Glutamatergic neuron (in vitro differentiated cells): ENCODE results near the gene SOS2. TPM values are rescaled to one million over a fixed set of nuclear protein-coding genes. Genes with fewer than 3 reads are reported as not detected.

Source experiments
- DNase-seq: peaks from one replicate; pipeline ENCODE4 v3.0.0; 2022
- H3K27ac Mint-ChIP-seq: one replicate; pipeline ENCODE4 v1.8.0; 2020; ENCODE audit warnings: mild to moderate bottlenecking, mixed read lengths, inconsistent platforms; ENCODE audit not compliant: unreplicated experiment
- H3K27me3 Mint-ChIP-seq: one replicate; pipeline ENCODE4 v1.8.0; 2020; ENCODE audit warnings: mild to moderate bottlenecking, moderate library complexity, mixed read lengths, inconsistent platforms; ENCODE audit not compliant: unreplicated experiment
- H3K36me3 Mint-ChIP-seq: one replicate; pipeline ENCODE4 v1.8.0; 2020; ENCODE audit warnings: mild to moderate bottlenecking, mixed read lengths, inconsistent platforms; ENCODE audit not compliant: unreplicated experiment
- H3K4me1 Mint-ChIP-seq: one replicate; pipeline ENCODE4 v1.8.0; 2020; ENCODE audit warnings: mild to moderate bottlenecking, low read depth, mixed read lengths, inconsistent platforms; ENCODE audit not compliant: unreplicated experiment
- H3K4me3 Mint-ChIP-seq: one replicate; pipeline ENCODE4 v1.8.0; 2020; ENCODE audit warnings: mild to moderate bottlenecking, mixed read lengths, inconsistent platforms; ENCODE audit not compliant: unreplicated experiment
- H3K9me3 Mint-ChIP-seq: one replicate; pipeline ENCODE4 v1.8.0; 2020; ENCODE audit warnings: mild to moderate bottlenecking, moderate library complexity, mixed read lengths, inconsistent platforms; ENCODE audit not compliant: unreplicated experiment
- total RNA-seq: library from RNA; stranded (reverse); fragmentation: NEBNext Ultra II Directional; extraction: Animal tissue kit (Norgen Biotek cat#: 25700); gene quantifications from one replicate; pipeline ENCODE4 v1.2.1, GENCODE V29; 2021; ENCODE audit not compliant: unreplicated experiment
- TF ChIP-seq, protein P1 (sequence below): fragments of 200-600 bp; sonication (generic); IDR thresholded peaks from one replicate; pipeline ENCODE4 v1.5.0; 2021; ENCODE audit not compliant: partially characterized antibody, unreplicated experiment

SOS2 gene
- total RNA-seq, 1 donor from 2014 or later = 50.4 TPM

DNA sequence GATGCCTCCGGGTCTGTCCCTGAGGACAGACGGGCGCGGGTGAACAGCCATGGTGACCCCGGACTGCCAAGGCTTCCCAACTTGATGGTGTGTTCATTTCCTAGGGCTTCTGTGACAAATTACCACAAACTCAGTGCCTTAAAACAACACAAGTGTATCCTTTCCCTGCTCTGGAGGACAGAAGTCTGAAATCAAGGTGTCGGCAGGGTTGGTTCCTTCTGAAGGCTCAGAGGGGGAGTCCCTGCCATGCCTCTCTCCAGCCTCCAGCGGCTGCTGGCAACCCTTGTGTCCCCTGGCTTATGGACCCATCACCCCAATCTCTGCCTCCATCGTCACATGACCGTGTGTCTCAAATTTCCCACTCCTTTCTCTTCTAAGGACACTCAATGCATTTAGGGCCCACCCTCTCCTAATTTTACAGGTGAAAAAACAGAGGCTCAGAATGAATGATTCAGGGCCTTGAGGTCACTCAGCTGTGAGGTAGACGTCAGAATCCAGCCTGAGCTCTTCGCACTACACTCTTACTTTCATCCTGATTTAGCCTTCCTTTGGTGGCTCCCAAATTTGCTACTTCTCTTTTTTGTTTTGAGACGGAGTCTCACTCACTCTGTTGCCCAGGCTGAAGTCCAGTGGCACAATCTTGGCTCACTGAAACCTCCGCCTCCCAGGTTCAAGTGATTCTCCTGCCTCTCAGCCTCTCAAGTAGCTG is 160.4 kb downstream of the SOS2 start:
- H3K27me3 Mint-ChIP-seq = peaks cover 2% of the 10 kb centered on the region
- TF ChIP-seq, protein P1, sequence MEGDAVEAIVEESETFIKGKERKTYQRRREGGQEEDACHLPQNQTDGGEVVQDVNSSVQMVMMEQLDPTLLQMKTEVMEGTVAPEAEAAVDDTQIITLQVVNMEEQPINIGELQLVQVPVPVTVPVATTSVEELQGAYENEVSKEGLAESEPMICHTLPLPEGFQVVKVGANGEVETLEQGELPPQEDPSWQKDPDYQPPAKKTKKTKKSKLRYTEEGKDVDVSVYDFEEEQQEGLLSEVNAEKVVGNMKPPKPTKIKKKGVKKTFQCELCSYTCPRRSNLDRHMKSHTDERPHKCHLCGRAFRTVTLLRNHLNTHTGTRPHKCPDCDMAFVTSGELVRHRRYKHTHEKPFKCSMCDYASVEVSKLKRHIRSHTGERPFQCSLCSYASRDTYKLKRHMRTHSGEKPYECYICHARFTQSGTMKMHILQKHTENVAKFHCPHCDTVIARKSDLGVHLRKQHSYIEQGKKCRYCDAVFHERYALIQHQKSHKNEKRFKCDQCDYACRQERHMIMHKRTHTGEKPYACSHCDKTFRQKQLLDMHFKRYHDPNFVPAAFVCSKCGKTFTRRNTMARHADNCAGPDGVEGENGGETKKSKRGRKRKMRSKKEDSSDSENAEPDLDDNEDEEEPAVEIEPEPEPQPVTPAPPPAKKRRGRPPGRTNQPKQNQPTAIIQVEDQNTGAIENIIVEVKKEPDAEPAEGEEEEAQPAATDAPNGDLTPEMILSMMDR = no peak

DNA sequence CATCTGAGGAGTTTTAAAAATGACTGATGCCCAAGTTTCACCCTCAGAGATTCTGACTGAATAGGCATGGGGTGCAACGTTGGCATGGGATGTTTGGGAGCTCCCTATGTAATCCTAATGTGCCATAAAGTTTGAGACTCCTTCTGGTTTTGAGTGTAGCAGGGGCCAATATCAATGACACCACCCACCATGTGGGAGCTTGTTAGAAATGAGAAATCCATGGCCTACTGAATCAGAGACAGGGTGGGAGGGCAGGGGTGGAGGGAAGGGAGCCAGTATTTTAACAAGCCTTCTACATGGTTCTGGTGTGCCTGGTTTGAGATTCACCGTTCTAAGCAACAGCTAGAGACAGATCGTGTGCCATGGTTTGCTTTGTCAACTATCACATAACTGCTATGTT is 161.1 kb downstream of the SOS2 start:
- TF ChIP-seq, protein P1 = no peak
- Mint-ChIP-seq H3K4me3 (no peak overlapping the region), H3K27me3 (peaks cover 3% of the 10 kb centered on the region), H3K9me3 (peaks cover 6% of the 10 kb centered on the region), H3K36me3 (no peaks in the 10 kb centered on the region), H3K27ac (no peak overlapping the region), H3K4me1 (no peaks in the 10 kb centered on the region)
- no peak for DNase-seq

More for the DNA sequence above, 160.4 kb downstream of the SOS2 start:
- Mint-ChIP-seq H3K36me3 (no peaks in the 10 kb centered on the region), H3K9me3 (peaks cover 6% of the 10 kb centered on the region), H3K4me1 (no peaks in the 10 kb centered on the region), H3K4me3 (no peak overlapping the region), H3K27ac (no peak overlapping the region)
- DNase-seq = no peak

DNA sequence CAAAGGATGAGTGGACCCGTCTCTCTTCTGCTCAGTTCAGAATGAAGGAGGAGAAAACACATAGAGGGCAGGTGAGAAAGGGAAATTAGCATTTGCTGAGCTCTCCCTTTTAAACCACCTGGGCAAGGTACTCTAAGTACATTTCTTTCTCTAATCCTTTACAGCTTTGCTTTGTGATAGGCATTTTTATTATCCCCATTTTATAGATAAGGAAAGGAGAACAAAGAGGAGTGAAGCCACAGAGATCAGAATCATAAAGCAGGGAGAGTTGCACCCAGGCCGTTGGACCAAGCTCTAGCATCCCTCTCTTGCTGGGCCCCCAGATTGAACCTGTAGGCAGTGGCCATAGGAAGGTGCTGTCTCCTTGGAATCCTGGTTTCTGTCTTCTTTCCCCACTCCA is 162.1 kb downstream of the SOS2 start:
- Mint-ChIP-seq H3K4me3 (no peak overlapping the region), H3K27me3 (peaks cover 3% of the 10 kb centered on the region), H3K9me3 (peaks cover 6% of the 10 kb centered on the region), H3K4me1 (no peaks in the 10 kb centered on the region), H3K36me3 (no peaks in the 10 kb centered on the region), H3K27ac (no peak overlapping the region)
- TF ChIP-seq, protein P1 = no peak
- DNase-seq = no peak

GRCh38 chr14:50068496-50068895 is 162.9 kb downstream of the SOS2 start:
- H3K36me3 Mint-ChIP-seq = no peaks in the 10 kb centered on the region
- peaks cover 3% of the 10 kb centered on the region for H3K27me3 Mint-ChIP-seq
- TF ChIP-seq, protein P1 = no peak
- H3K27ac Mint-ChIP-seq = no peak overlapping the region
- H3K4me1 Mint-ChIP-seq = no peaks in the 10 kb centered on the region
- no peak overlapping the region for H3K4me3 Mint-ChIP-seq
- no peak for DNase-seq
- peaks cover 6% of the 10 kb centered on the region for H3K9me3 Mint-ChIP-seq

GRCh38 chr14:50067723-50068495 is 163.5 kb downstream of the SOS2 start:
- Mint-ChIP-seq H3K4me1 (no peaks in the 10 kb centered on the region), H3K27me3 (peaks cover 3% of the 10 kb centered on the region), H3K9me3 (peaks cover 8% of the 10 kb centered on the region), H3K36me3 (no peaks in the 10 kb centered on the region), H3K4me3 (no peak overlapping the region), H3K27ac (no peak overlapping the region)
- DNase-seq = no peak
- TF ChIP-seq, protein P1 = no peak
